Brain microvascular endothelial cell (primary cell): ENCODE results near the gene SLC7A10.
"Not testable (repeated sequence)": the region's sequence is repeated elsewhere in the genome, so short reads cannot be mapped to it uniquely, and the experiment has no call there.

ENCODE experiments used
- DNase-seq: peaks from one replicate; pipeline ENCODE4 v3.0.0-alpha.2; 2020
- H3K27ac ChIP-seq: fragments of 250-450 bp; sonication (Bioruptor Pico); 2 replicates; pipeline ENCODE4 v1.5.1; 2020; ENCODE audit warnings: mild to moderate bottlenecking, moderate library complexity
- H3K27me3 ChIP-seq: fragments of 250-450 bp; sonication (Bioruptor Pico); replicated peaks from 2 replicates; pipeline ENCODE4 v1.5.1; 2020; ENCODE audit warnings: mild to moderate bottlenecking
- H3K36me3 ChIP-seq: fragments of 250-450 bp; sonication (Bioruptor Pico); replicated peaks from 2 replicates; pipeline ENCODE4 v1.5.1; 2020; ENCODE audit warnings: mild to moderate bottlenecking
- H3K4me3 ChIP-seq: 2 replicates; pipeline ENCODE4 v1.5.1; 2011; ENCODE audit warnings: low read depth, mild to moderate bottlenecking, control low read depth, low read length, moderate library complexity
- in situ Hi-C: cut with HindIII; loops from 2 replicates; pipeline ENCODE4 v1.10.0; 2017; ENCODE audit warnings: low sequenced_read_pairs, low pct_ligation_motif_present
- TF ChIP-seq, protein P1 (sequence below): IDR thresholded peaks from 2 replicates; pipeline ENCODE4 v1.5.1; 2011; ENCODE audit warnings: low read depth, mild to moderate bottlenecking, moderate library complexity, low read length, control low read depth, inconsistent platforms; ENCODE audit errors: missing control alignments

Gene SLC7A10

DNA sequence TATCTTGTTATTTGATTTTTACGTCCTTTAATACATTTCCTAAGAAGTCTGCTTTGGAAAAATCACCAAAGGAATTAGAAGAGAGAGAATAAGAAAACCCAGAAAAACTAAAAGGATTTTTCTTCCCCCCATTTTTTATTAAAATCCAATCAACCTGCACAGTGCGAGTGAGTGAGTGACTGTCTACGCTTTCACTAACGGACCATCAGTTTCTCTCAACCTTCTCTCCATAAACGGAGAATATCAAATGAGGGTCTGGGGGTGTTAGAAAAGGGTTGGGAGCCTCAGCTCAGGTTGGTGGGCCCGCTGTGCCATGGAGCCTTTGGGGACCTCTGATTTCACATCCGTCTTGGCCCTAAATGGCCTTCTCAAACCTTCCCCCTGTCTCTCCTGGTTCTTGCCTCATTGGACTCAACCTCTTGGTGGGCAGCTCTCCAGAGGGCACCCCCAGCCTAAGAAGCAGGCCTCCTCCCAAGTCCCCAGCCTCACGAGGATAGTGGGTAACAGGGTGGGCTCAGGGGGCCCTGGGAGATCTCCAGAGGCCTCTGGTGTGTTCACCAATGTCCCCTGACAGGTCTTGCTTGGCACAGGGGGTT, 32.3 kb downstream of the SLC7A10 start:
- Histone ChIP-seq H3K27me3 (no peaks in the 10 kb centered on the region), H3K27ac (no peak overlapping the region), H3K36me3 (no peaks in the 10 kb centered on the region), H3K4me3 (no peak overlapping the region)
- TF ChIP-seq, protein P1, sequence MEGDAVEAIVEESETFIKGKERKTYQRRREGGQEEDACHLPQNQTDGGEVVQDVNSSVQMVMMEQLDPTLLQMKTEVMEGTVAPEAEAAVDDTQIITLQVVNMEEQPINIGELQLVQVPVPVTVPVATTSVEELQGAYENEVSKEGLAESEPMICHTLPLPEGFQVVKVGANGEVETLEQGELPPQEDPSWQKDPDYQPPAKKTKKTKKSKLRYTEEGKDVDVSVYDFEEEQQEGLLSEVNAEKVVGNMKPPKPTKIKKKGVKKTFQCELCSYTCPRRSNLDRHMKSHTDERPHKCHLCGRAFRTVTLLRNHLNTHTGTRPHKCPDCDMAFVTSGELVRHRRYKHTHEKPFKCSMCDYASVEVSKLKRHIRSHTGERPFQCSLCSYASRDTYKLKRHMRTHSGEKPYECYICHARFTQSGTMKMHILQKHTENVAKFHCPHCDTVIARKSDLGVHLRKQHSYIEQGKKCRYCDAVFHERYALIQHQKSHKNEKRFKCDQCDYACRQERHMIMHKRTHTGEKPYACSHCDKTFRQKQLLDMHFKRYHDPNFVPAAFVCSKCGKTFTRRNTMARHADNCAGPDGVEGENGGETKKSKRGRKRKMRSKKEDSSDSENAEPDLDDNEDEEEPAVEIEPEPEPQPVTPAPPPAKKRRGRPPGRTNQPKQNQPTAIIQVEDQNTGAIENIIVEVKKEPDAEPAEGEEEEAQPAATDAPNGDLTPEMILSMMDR = no peak
- in situ Hi-C loops = no loop called here
- DNase-seq = no peak

DNA sequence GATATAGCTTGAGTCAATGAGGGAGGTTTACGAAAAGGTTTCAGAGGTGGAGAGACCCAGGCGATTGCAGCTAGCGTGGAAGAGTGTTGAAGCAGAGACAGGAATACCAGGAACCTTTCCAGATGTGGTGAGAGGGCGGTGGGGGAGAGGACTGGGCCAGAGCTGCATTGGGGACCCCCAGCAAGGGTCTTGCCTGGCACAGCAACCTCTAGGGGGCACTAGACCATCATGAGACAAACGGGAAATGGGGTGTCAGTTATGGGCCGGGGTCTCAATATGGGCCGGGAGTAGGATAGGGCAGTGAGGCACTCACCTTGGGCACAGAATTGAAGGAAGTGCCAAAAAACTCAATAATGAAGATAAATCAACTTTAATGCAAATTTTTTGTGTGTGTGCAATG, 33.6 kb downstream of the SLC7A10 start:
- Histone ChIP-seq H3K36me3 (no peaks in the 10 kb centered on the region), H3K4me3 (no peak overlapping the region), H3K27ac (no peak overlapping the region), H3K27me3 (no peaks in the 10 kb centered on the region)
- in situ Hi-C loops = no loop called here
- TF ChIP-seq, protein P1 = peak; percentile 58
- DNase-seq = no peak

DNA sequence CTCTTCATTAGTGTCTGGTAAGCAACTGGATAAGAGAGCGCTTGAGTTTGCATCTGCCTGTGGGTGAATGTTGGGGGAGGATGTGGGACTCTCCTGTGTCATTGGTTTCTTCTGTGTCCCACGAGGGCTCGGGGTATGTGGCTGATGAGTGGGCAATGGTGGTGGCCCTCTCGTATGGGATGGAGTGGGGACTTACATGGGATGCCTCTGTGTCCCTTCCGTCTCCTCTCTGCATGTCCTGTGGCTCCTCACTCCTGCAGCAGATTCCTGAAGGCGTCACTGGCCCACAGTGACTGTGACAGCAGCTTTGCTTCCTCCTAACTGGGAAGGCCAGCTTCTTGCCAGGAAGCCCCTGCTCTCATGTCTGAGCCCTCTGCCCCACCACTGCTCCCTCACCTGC, 34.1 kb downstream of the SLC7A10 start:
- TF ChIP-seq, protein P1 = no peak
- no peak overlapping the region for H3K4me3 ChIP-seq
- H3K36me3 ChIP-seq = no peaks in the 10 kb centered on the region
- no peak for DNase-seq
- in situ Hi-C loops = no loop called here
- H3K27ac ChIP-seq = no peak overlapping the region
- H3K27me3 ChIP-seq = no peaks in the 10 kb centered on the region

DNA sequence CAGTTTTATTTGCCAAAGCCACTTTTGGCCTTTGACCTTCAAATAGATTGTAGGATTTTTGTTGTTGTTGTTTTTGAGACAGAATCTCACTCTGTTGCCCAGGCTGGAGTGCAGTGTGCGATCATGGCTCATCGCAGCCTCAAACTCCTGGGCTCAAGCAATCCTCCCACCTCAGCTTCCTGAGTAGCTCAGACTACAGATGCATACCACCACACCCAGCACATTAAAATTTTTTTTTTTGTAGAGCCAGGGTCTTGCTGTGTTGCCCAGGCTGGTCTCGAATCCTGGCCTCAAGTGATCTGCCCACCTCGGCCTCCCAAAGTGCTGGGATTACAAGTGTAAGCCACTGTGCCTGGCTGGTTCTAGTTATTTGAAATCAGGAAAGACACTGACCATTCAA, 34.6 kb downstream of the SLC7A10 start:
- H3K27ac ChIP-seq, H3K4me3 ChIP-seq, in situ Hi-C loops, H3K27me3 ChIP-seq, H3K36me3 ChIP-seq, DNase-seq: not testable (repeated sequence)

DNA sequence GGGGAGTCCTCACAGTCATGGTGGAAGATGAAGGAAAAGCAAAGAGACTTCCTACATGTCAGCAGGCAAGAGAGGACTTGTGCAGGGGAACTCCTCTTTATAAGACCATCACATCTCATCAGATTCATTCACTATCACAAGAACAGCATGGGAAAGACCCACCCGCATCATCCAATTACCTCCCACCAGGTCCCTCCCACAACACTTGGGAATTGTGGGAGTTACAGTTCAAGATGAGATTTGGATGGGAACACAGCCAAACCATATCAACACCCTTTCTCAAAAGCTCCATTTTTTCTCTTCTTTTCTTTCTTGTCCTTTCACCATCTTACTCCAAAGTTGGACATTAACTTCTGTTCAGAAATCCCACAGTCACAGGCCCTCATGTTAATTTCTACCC, 36.2 kb downstream of the SLC7A10 start:
- Histone ChIP-seq H3K36me3 (no peaks in the 10 kb centered on the region), H3K27ac (no peak overlapping the region), H3K4me3 (no peak overlapping the region), H3K27me3 (no peaks in the 10 kb centered on the region)
- in situ Hi-C loops = no loop called here
- DNase-seq = no peak
- TF ChIP-seq, protein P1 = no peak

DNA sequence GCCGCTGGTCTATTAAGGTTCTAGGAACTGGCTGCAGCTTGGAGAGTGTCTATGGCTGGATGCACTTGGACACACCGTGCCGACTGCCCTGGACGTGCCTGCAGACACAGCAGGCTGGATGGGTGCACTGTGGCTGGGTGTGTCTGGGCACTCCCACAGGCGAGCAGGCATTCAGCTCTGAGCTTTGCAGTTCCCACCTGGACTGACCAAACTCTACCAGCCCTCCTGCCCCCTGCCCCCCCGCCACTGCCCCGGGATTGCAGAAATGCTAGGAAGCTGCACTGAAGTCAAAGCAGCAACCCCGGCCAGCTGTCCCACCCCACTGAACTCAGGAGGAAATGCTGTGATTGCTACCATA, 38.5 kb downstream of the SLC7A10 start:
- no peaks in the 10 kb centered on the region for H3K27me3 ChIP-seq
- DNase-seq = no peak
- H3K27ac ChIP-seq = no peak overlapping the region
- no peak overlapping the region for H3K4me3 ChIP-seq
- TF ChIP-seq, protein P1 = no peak
- no peaks in the 10 kb centered on the region for H3K36me3 ChIP-seq
- in situ Hi-C loops = no loop called here
